HEK293 (cell line): Measurements from ENCODE around the gene MAGI2.

Experiments
- CTCF ChIA-PET: fragments of 350-600 bp; formaldehyde crosslinking; extraction: SDS; loops from one replicate; lab custom pipeline; 2021; ENCODE audit warnings: antibody characterized with exemption; lab: Yijun Ruan, JAX
- POLR2A ChIA-PET: fragments of 300-600 bp; formaldehyde crosslinking; extraction: SDS; loops from one replicate; lab custom pipeline; 2020; ENCODE audit warnings: antibody characterized with exemption, inconsistent platforms; lab: Yijun Ruan, JAX
- H3K27ac ChIP-seq: fragments of 200-500 bp; sonication (Bioruptor generic); 2 replicates; pipeline ENCODE4 v1.5.1; 2014; ENCODE audit warnings: low read depth, low read length, control low read depth, inconsistent platforms; ENCODE audit errors: extremely low read depth
- H3K36me3 ChIP-seq, 2 experiments: fragments of 200-500 bp in 1 of 2; sonication (Bioruptor generic) in 1 of 2; 1 replicate in 1 of 2; 2 replicates in 1 of 2; pipeline ENCODE4 v1.5.1; 2014 to 2017; ENCODE audit warnings: inconsistent platforms in 2 of 2, low read length in 2 of 2; ENCODE audit not compliant: control insufficient read depth in 2 of 2, insufficient read depth in 1 of 2
- H3K4me1 ChIP-seq: fragments of 200-500 bp; sonication (Bioruptor generic); 2 replicates; pipeline ENCODE4 v1.5.1; 2014; ENCODE audit warnings: mild to moderate bottlenecking, low read length, inconsistent platforms; ENCODE audit not compliant: control insufficient read depth, insufficient read depth
- H3K4me3 ChIP-seq: 2 replicates; pipeline ENCODE4 v1.5.1; 2011; ENCODE audit warnings: low read depth, mild to moderate bottlenecking, control low read depth, low read length, moderate library complexity
- H3K9me3 ChIP-seq: fragments of 200-500 bp; sonication (Bioruptor generic); 2 replicates; pipeline ENCODE4 v1.5.1; 2014; ENCODE audit warnings: low read depth, low read length, inconsistent platforms; ENCODE audit not compliant: control insufficient read depth, insufficient read depth
- KLF17 ChIP-seq: fragments of 450-650 bp; formaldehyde crosslinking; IDR thresholded peaks from 2 replicates; pipeline ENCODE4 v1.5.1; 2016; ENCODE audit warnings: missing biosample characterization, missing genetic modification characterization
- MEIS1 ChIP-seq: sonication (generic); formaldehyde crosslinking; IDR thresholded peaks from 2 replicates; pipeline ENCODE4 v1.8.1; 2022; ENCODE audit warnings: missing genetic modification reagents, mild to moderate bottlenecking, borderline replicate concordance
- SP2 ChIP-seq: fragments of 450-650 bp; formaldehyde crosslinking; IDR thresholded peaks from 2 replicates; pipeline ENCODE4 v1.5.1; 2016; ENCODE audit warnings: missing biosample characterization, missing genetic modification characterization
- SP3 ChIP-seq: fragments of 450-650 bp; formaldehyde crosslinking; IDR thresholded peaks from 2 replicates; pipeline ENCODE4 v1.5.1; 2016; ENCODE audit warnings: missing biosample characterization, missing genetic modification characterization
- SP7 ChIP-seq: fragments of 450-650 bp; formaldehyde crosslinking; IDR thresholded peaks from 2 replicates; pipeline ENCODE4 v1.5.1; 2016; ENCODE audit warnings: missing biosample characterization, missing genetic modification characterization
- YY2 ChIP-seq: fragments of 450-650 bp; formaldehyde crosslinking; IDR thresholded peaks from 2 replicates; pipeline ENCODE4 v1.5.1; 2016; ENCODE audit warnings: missing biosample characterization, missing genetic modification characterization
- ZBTB1 ChIP-seq: fragments of 450-650 bp; formaldehyde crosslinking; IDR thresholded peaks from 2 replicates; pipeline ENCODE4 v1.5.1; 2016; ENCODE audit warnings: missing biosample characterization, missing genetic modification characterization
- ZBTB48 ChIP-seq: fragments of 450-650 bp; formaldehyde crosslinking; IDR thresholded peaks from 2 replicates; pipeline ENCODE4 v1.5.1; 2016; ENCODE audit warnings: missing biosample characterization, missing genetic modification characterization
- ZBTB8A ChIP-seq: fragments of 450-650 bp; formaldehyde crosslinking; IDR thresholded peaks from 2 replicates; pipeline ENCODE4 v1.5.1; 2016; ENCODE audit warnings: missing biosample characterization, missing genetic modification characterization
- ZFP41 ChIP-seq: fragments of 450-650 bp; formaldehyde crosslinking; IDR thresholded peaks from 2 replicates; pipeline ENCODE4 v1.5.1; 2016; ENCODE audit warnings: missing biosample characterization, missing genetic modification characterization, borderline replicate concordance
- ZIC2 ChIP-seq: fragments of 450-650 bp; formaldehyde crosslinking; IDR thresholded peaks from 2 replicates; pipeline ENCODE4 v1.5.1; 2016; ENCODE audit warnings: missing biosample characterization, missing genetic modification characterization
- ZNF10 ChIP-seq: fragments of 450-650 bp; formaldehyde crosslinking; IDR thresholded peaks from 2 replicates; pipeline ENCODE4 v1.5.1; 2017; ENCODE audit warnings: missing biosample characterization, missing genetic modification characterization
- ZNF133 ChIP-seq: fragments of 450-650 bp; formaldehyde crosslinking; IDR thresholded peaks from 2 replicates; pipeline ENCODE4 v1.5.1; 2016; ENCODE audit warnings: missing biosample characterization, missing genetic modification characterization
- ZNF140 ChIP-seq: fragments of 450-650 bp; formaldehyde crosslinking; IDR thresholded peaks from 2 replicates; pipeline ENCODE4 v1.5.1; 2016; ENCODE audit warnings: missing biosample characterization, missing genetic modification characterization
- ZNF157 ChIP-seq: fragments of 450-650 bp; formaldehyde crosslinking; IDR thresholded peaks from 2 replicates; pipeline ENCODE4 v1.5.1; 2016; ENCODE audit warnings: missing biosample characterization, missing genetic modification characterization
- ZNF184 ChIP-seq: fragments of 450-650 bp; IDR thresholded peaks from 2 replicates; pipeline ENCODE4 v1.5.1; 2018; ENCODE audit warnings: missing biosample characterization, mild to moderate bottlenecking, missing genetic modification characterization
- ZNF19 ChIP-seq: fragments of 450-650 bp; formaldehyde crosslinking; IDR thresholded peaks from 2 replicates; pipeline ENCODE4; 2016; ENCODE audit warnings: missing biosample characterization, missing genetic modification characterization, low read depth
- ZNF311 ChIP-seq: fragments of 450-650 bp; formaldehyde crosslinking; IDR thresholded peaks from 2 replicates; pipeline ENCODE4 v1.5.1; 2017; ENCODE audit warnings: missing biosample characterization, missing genetic modification characterization, borderline replicate concordance
- ZNF341 ChIP-seq: fragments of 450-650 bp; formaldehyde crosslinking; IDR thresholded peaks from 2 replicates; pipeline ENCODE4; 2016; ENCODE audit warnings: low read depth, missing biosample characterization, missing genetic modification characterization
- ZNF48 ChIP-seq: fragments of 450-650 bp; formaldehyde crosslinking; IDR thresholded peaks from 2 replicates; pipeline ENCODE4 v1.5.1; 2016; ENCODE audit warnings: missing biosample characterization, missing genetic modification characterization
- ZNF548 ChIP-seq: fragments of 450-650 bp; formaldehyde crosslinking; IDR thresholded peaks from 2 replicates; pipeline ENCODE4 v1.5.1; 2016; ENCODE audit warnings: missing biosample characterization, missing genetic modification characterization
- ZNF560 ChIP-seq: fragments of 450-650 bp; formaldehyde crosslinking; IDR thresholded peaks from 2 replicates; pipeline ENCODE4 v1.5.1; 2017; ENCODE audit warnings: missing biosample characterization, missing genetic modification characterization, borderline replicate concordance
- ZNF621 ChIP-seq: fragments of 450-650 bp; formaldehyde crosslinking; IDR thresholded peaks from 2 replicates; pipeline ENCODE4 v1.5.1; 2017; ENCODE audit warnings: missing biosample characterization, missing genetic modification characterization
- ZNF624 ChIP-seq: fragments of 450-650 bp; formaldehyde crosslinking; IDR thresholded peaks from 2 replicates; pipeline ENCODE4 v1.5.1; 2017; ENCODE audit warnings: missing biosample characterization, missing genetic modification characterization
- ZNF692 ChIP-seq: fragments of 450-650 bp; formaldehyde crosslinking; IDR thresholded peaks from 2 replicates; pipeline ENCODE4 v1.5.1; 2016; ENCODE audit warnings: missing biosample characterization, missing genetic modification characterization
- ZSCAN4 ChIP-seq: fragments of 450-650 bp; formaldehyde crosslinking; IDR thresholded peaks from 2 replicates; pipeline ENCODE4 v1.5.1; 2017; ENCODE audit warnings: missing biosample characterization, missing genetic modification characterization
- TF ChIP-seq, protein P1 (sequence below): fragments of 450-650 bp; formaldehyde crosslinking; IDR thresholded peaks from 2 replicates; pipeline ENCODE4 v1.5.1; 2016; ENCODE audit warnings: missing biosample characterization, missing genetic modification characterization, low read depth

MAGI2 gene

DNA sequence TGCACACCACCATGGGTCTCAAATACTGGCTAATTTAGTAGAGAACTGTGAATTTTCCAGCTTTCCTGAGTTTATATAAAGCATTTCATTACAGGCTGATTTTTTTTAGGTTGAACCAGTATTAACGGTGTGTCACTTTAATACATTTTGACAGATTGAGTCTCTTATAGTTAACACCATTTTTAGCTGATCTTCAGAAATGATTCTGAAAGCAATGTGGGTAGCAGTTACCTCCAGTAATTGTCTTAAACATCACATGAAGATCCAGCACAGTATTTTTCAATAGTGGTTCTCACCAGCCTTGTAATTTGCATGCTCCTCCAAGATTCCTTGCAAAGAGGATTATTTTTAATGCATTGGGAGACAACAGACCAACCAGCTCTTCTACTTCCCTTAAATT lies 961.3 kb downstream of the MAGI2 start (continued):
- no peak for TF ChIP-seq ZNF692
- no peak for TF ChIP-seq ZNF157
- no peak for TF ChIP-seq ZNF311 (tag by site-specific recombination)
- TF ChIP-seq ZNF10: no peak
- no peak for TF ChIP-seq ZBTB1 (tag by site-specific recombination)
- TF ChIP-seq SP3 (tag by site-specific recombination): no peak
- no peak for TF ChIP-seq ZFP41 (tag by site-specific recombination)
- no peak for TF ChIP-seq KLF17 (tag by site-specific recombination)
- TF ChIP-seq ZIC2 (tag by site-specific recombination): no peak
- TF ChIP-seq, all 188 proteins: peak for 0

- H3K4me1 ChIP-seq: peaks cover 8% of the 10 kb centered on the region; the same call in 1 of the 2 replicates
- H3K9me3 ChIP-seq: no peaks in the 10 kb centered on the region
- TF ChIP-seq MEIS1 (CRISPR knock-in tag) (no peak), ZNF560 (no peak), YY2 (tag by site-specific recombination) (no peak), ZNF133 (tag by site-specific recombination) (no peak), ZSCAN4 (tag by site-specific recombination) (no peak), ZBTB48 (tag by site-specific recombination) (no peak), ZBTB8A (tag by site-specific recombination) (no peak), ZNF624 (tag by site-specific recombination) (no peak), ZNF548 (tag by site-specific recombination) (no peak), ZNF341 (tag by site-specific recombination) (no peak), SP2 (tag by site-specific recombination) (no peak), SP7 (no peak), ZNF19 (tag by site-specific recombination) (no peak), ZNF48 (tag by site-specific recombination) (no peak), ZNF140 (tag by site-specific recombination) (no peak), ZNF621 (no peak), ZNF184 (tag by site-specific recombination) (no peak)
- TF ChIP-seq, protein P1, sequence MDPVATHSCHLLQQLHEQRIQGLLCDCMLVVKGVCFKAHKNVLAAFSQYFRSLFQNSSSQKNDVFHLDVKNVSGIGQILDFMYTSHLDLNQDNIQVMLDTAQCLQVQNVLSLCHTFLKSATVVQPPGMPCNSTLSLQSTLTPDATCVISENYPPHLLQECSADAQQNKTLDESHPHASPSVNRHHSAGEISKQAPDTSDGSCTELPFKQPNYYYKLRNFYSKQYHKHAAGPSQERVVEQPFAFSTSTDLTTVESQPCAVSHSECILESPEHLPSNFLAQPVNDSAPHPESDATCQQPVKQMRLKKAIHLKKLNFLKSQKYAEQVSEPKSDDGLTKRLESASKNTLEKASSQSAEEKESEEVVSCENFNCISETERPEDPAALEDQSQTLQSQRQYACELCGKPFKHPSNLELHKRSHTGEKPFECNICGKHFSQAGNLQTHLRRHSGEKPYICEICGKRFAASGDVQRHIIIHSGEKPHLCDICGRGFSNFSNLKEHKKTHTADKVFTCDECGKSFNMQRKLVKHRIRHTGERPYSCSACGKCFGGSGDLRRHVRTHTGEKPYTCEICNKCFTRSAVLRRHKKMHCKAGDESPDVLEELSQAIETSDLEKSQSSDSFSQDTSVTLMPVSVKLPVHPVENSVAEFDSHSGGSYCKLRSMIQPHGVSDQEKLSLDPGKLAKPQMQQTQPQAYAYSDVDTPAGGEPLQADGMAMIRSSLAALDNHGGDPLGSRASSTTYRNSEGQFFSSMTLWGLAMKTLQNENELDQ: no peak
- no peak overlapping the region for H3K27ac ChIP-seq
- ChIA-PET POLR2A (no interaction called here), CTCF (no interaction called here)
- no peaks in the 10 kb centered on the region for H3K36me3 ChIP-seq
- H3K4me3 ChIP-seq: no peak overlapping the region
These were observed 962.9 kb downstream of the MAGI2 start for GRCh38 chr7:78490524-78490923.
